Prostate gland (tissue), 2 donors: ENCODE measurements around the gene ATXN2. TPM values are rescaled to one million over a fixed set of nuclear protein-coding genes. Genes with fewer than 3 reads are reported as not detected.

Source experiments
- DNase-seq: peaks from one replicate; pipeline ENCODE4 v3.0.0-alpha.2; 2019; ENCODE audit warnings: low spot score
- H3K27ac ChIP-seq, 2 donors: fragments of 200-600 bp; sonication (generic); 2 replicates each; pipeline ENCODE4 v1.5.1; 2017 to 2019
- H3K27me3 ChIP-seq: fragments of 200-600 bp; sonication (generic); replicated peaks from 2 replicates; pipeline ENCODE4 v1.5.1; 2019; ENCODE audit not compliant: insufficient read depth
- H3K36me3 ChIP-seq, 2 donors: fragments of 200-600 bp; sonication (generic); 1 replicate in 1 of 2; 2 replicates in 1 of 2; pipeline versions ENCODE4 v1.5.1 to v1.8.1; 2017 to 2019
- H3K4me1 ChIP-seq: fragments of 200-600 bp; sonication (generic); replicated peaks from 2 replicates; pipeline ENCODE4 v1.5.1; 2019
- H3K4me3 ChIP-seq, 2 donors: fragments of 200-600 bp; sonication (generic); 2 replicates each; pipeline ENCODE4 v1.5.1; 2017 to 2019
- H3K9me3 ChIP-seq: fragments of 200-600 bp; sonication (generic); 2 replicates; pipeline ENCODE4 v1.5.1; 2017
- CTCF ChIP-seq, 4 experiments: fragments of 200-600 bp in 2 of 4; fragments of 450-650 bp in 2 of 4; sonication (generic) in 2 of 4; IDR thresholded peaks; 1 replicate in 3 of 4; 2 replicates in 1 of 4; pipeline ENCODE4 v1.5.1; 2016 to 2019; ENCODE audit warnings: antibody characterized with exemption in 4 of 4, mild to moderate bottlenecking in 2 of 4, moderate library complexity in 2 of 4
- POLR2A ChIP-seq: fragments of 450-650 bp; IDR thresholded peaks from one replicate; pipeline ENCODE4 v1.6.1; 2016; ENCODE audit warnings: antibody characterized with exemption, mild to moderate bottlenecking
- POLR2AphosphoS5 ChIP-seq: sonication (generic); formaldehyde crosslinking; IDR thresholded peaks from one replicate; pipeline ENCODE4 v1.6.1; 2017; ENCODE audit warnings: antibody characterized with exemption
- WGBS: methylation state at CpG from one replicate; pipeline ENCODE4 v1.1.5; 2018; 5-methylcytosine and 5-hydroxymethylcytosine counted together
- intact Hi-C: fragments of 100-400 bp; cut with DNase I; formaldehyde crosslinking; loops from one replicate; pipeline ENCODE4 v1.14.2; 2022
- total RNA-seq, 2 donors: library from RNA; depleted of rRNA; stranded (reverse); fragments of >200 nt; gene quantifications; one replicate each; pipeline ENCODE4 v1.1.0, GENCODE V29; 2016

ATXN2 gene
- total RNA-seq, 2 donors from 2014 or later: 29.5 to 95.5 TPM

GRCh38 chr12:111640506-111640905, 41.4 kb upstream of the ATXN2 start:
- 81% methylated on average over 5 of the region's 5 CpGs for WGBS
- no peaks in the 10 kb centered on the region for H3K9me3 ChIP-seq
- no peak for DNase-seq
- H3K4me3 ChIP-seq: no peak overlapping the region
- intact Hi-C loops: loop anchor here (5.0 kb wide), 1 partner anchor 43 kb away; the partner anchor contains the start of gene ATXN2
- peaks cover 12% of the 10 kb centered on the region for H3K4me1 ChIP-seq
- H3K36me3 ChIP-seq: no peaks in the 10 kb centered on the region
- H3K27me3 ChIP-seq: no peaks in the 10 kb centered on the region
- no peak for TF ChIP-seq CTCF (IDR thresholded peaks at IDR 0.05)
- no peak for TF ChIP-seq POLR2AphosphoS5
- no peak for TF ChIP-seq POLR2A
- H3K27ac ChIP-seq: no peak overlapping the region

- no peak for DNase-seq
- Histone ChIP-seq H3K27ac (no peak overlapping the region), H3K9me3 (no peaks in the 10 kb centered on the region), H3K27me3 (no peaks in the 10 kb centered on the region), H3K4me3 (no peak overlapping the region), H3K36me3 (no peaks in the 10 kb centered on the region), H3K4me1 (peaks cover 6% of the 10 kb centered on the region)
- WGBS: 80% methylated on average over 6 of the region's 6 CpGs
- TF ChIP-seq POLR2A: no peak
- no peak for TF ChIP-seq CTCF (IDR thresholded peaks at IDR 0.05)
- no peak for TF ChIP-seq POLR2AphosphoS5
- intact Hi-C loops: no loop called here
Measured at GRCh38 chr12:111638556-111638955, 39.4 kb upstream of the ATXN2 start.

- H3K27ac ChIP-seq: peak overlapping the region; percentile 57 to 61
- TF ChIP-seq CTCF (IDR thresholded peaks at IDR 0.05) (peak in 1 of 4 experiments; percentile 4), POLR2AphosphoS5 (peak; percentile 55), POLR2A (no peak)
- H3K36me3 ChIP-seq: no peaks in the 10 kb centered on the region
- peak; percentile 40 for DNase-seq
- no peak overlapping the region for H3K4me3 ChIP-seq
- peaks cover 6% of the 10 kb centered on the region for H3K4me1 ChIP-seq
- 21% methylated on average over 19 of the region's 19 CpGs for WGBS
- no peaks in the 10 kb centered on the region for H3K27me3 ChIP-seq
- no peaks in the 10 kb centered on the region for H3K9me3 ChIP-seq
- intact Hi-C loops: no loop called here
Measured at GRCh38 chr12:111636209-111636945, 37.3 kb upstream of the ATXN2 start.

- intact Hi-C loops: no loop called here
- Histone ChIP-seq H3K4me1 (peaks cover 6% of the 10 kb centered on the region), H3K27ac (peak overlapping the region; percentile 57 to 61), H3K36me3 (no peaks in the 10 kb centered on the region), H3K4me3 (no peak overlapping the region), H3K27me3 (no peaks in the 10 kb centered on the region), H3K9me3 (no peaks in the 10 kb centered on the region)
- WGBS: 60% methylated on average over 8 of the region's 8 CpGs
- TF ChIP-seq CTCF (IDR thresholded peaks at IDR 0.05) (no peak), POLR2A (no peak), POLR2AphosphoS5 (no peak)
- DNase-seq: no peak
Measured at GRCh38 chr12:111635524-111635923, 36.4 kb upstream of the ATXN2 start.
